ENCODE results near the gene ZC3HAV1L. TPM values are rescaled to one million over a fixed set of nuclear protein-coding genes. Genes with fewer than 3 reads are reported as not detected.

Gene ZC3HAV1L
- total RNA-seq, 1 experiment from 2014 or later = 27.3 TPM

GRCh38 chr7:139046143-139046542 lies 10.3 kb upstream of the ZC3HAV1L start:
- CTCF ChIA-PET = no interaction called here
- H3K4me1 ChIP-seq (ENCODE audit: control insufficient read depth, insufficient read depth, low read length) = no peaks in the 10 kb centered on the region
- no peaks in the 10 kb centered on the region for H3K9me3 ChIP-seq (ENCODE audit: control insufficient read depth, insufficient read depth, low read depth, low read length)
- POLR2A ChIA-PET = interaction anchor here (0.6 kb wide), 1 partner anchor 11 kb away, joined by 5 read pairs; no protein-coding TSS in a partner anchor
- DNase-seq (ENCODE audit: low read depth, low spot score) (no peak), ATAC-seq (no peak)
- intact Hi-C loops (cut with micrococcal nuclease; ENCODE audit: unreplicated experiment) = no loop called here
- H3K27ac ChIP-seq (ENCODE audit: low read length) = no peak overlapping the region
- BruUV-seq (replicated peaks) = no TSS peak
- H3K4me3 ChIP-seq (ENCODE audit: low read depth in 2 of 2, low read length in 2 of 2) = no peak overlapping the region
- no peaks in the 10 kb centered on the region for H3K27me3 ChIP-seq (ENCODE audit: control insufficient read depth, insufficient read depth, low read length)
- H3K36me3 ChIP-seq (ENCODE audit: control insufficient read depth, insufficient read depth, low read length) = peaks cover 10% of the 10 kb centered on the region
- TF ChIP-seq TCF7L2 (IDR thresholded peaks at IDR 0.05; ENCODE audit: low read depth, low read length) = no peak
- TF ChIP-seq SIN3A (IDR thresholded peaks at IDR 0.05; ENCODE audit: borderline replicate concordance, insufficient read depth, low read depth, low read length) = no peak
- TF ChIP-seq CTCF (IDR thresholded peaks at IDR 0.05) = no peak
- no peak for TF ChIP-seq REST (IDR thresholded peaks at IDR 0.05; ENCODE audit: insufficient read depth in 1 of 2, low read depth in 2 of 2, low read length in 1 of 2)
- TF ChIP-seq POLR2AphosphoS5 (IDR thresholded peaks at IDR 0.05; ENCODE audit: low read depth, low read length) = no peak
- in situ Hi-C loops (cut with HindIII; ENCODE audit: low pct_unique_long_range_greater_than_20kb, low sequenced_read_pairs) = no loop called here

- no TSS peak for BruUV-seq (replicated peaks)
- ChIA-PET CTCF (no interaction called here), POLR2A (no interaction called here)
- ATAC-seq = no peak
- intact Hi-C loops (cut with micrococcal nuclease; ENCODE audit: unreplicated experiment) = no loop called here
- TF ChIP-seq POLR2AphosphoS5 (IDR thresholded peaks at IDR 0.05; ENCODE audit: low read depth, low read length) (no peak), REST (IDR thresholded peaks at IDR 0.05; ENCODE audit: insufficient read depth in 1 of 2, low read depth in 2 of 2, low read length in 1 of 2) (no peak), TCF7L2 (IDR thresholded peaks at IDR 0.05; ENCODE audit: low read depth, low read length) (no peak), CTCF (IDR thresholded peaks at IDR 0.05) (no peak), SIN3A (IDR thresholded peaks at IDR 0.05; ENCODE audit: borderline replicate concordance, insufficient read depth, low read depth, low read length) (no peak)
- in situ Hi-C loops (cut with HindIII; ENCODE audit: low pct_unique_long_range_greater_than_20kb, low sequenced_read_pairs) = no loop called here
- Histone ChIP-seq H3K27me3 (ENCODE audit: control insufficient read depth, insufficient read depth, low read length) (no peaks in the 10 kb centered on the region), H3K36me3 (ENCODE audit: control insufficient read depth, insufficient read depth, low read length) (peaks cover 10% of the 10 kb centered on the region), H3K9me3 (ENCODE audit: control insufficient read depth, insufficient read depth, low read depth, low read length) (no peaks in the 10 kb centered on the region), H3K27ac (ENCODE audit: low read length) (no peak overlapping the region), H3K4me3 (ENCODE audit: low read depth in 2 of 2, low read length in 2 of 2) (no peak overlapping the region), H3K4me1 (ENCODE audit: control insufficient read depth, insufficient read depth, low read length) (no peaks in the 10 kb centered on the region)
- DNase-seq (ENCODE audit: low read depth, low spot score) = no peak
Observed at GRCh38 chr7:139044813-139045794, 9.3 kb upstream of the ZC3HAV1L start.
